ENCODE measurements around the gene KCNB1. TPM values are rescaled to one million over a fixed set of nuclear protein-coding genes. Genes with fewer than 3 reads are reported as not detected.
"Not testable (repeated sequence)": the region's sequence is repeated elsewhere in the genome, so short reads cannot be mapped to it uniquely, and the experiment has no call there.

KCNB1 gene
- polyA plus RNA-seq, 1 experiment = 0.13 TPM

DNA sequence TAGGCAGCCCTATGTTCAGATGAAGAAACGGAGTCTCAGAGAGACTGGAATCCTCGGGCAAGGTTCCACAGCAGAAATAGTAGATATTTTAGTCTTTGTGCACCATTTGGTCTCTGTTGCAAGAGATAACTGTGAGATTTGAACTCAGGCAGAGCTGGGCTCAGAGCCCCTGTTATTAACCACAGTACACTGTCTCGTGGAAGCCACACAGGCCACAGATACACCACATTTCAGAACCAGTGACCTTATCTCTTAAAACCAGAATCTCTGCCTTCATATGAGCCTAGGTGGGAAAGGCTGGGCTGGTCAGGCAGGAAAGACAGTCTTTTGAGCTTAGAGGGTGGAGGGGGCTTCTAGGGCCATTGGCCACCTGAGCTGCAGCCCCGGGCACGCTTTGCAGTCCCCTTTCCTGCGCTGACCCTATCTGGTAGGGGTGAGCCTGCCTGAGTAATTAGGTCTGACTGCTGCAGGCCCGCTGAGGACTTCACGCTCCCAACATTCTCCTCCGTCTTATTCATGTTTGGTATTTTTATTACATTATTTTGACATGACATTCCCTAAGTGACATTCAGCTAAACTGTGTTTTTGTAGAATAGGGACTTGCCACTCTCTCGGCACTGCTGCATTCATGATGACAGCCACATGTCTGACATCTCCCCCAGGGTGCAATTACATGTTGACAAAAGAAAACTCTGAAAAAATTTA lies 71.1 kb downstream of the KCNB1 start:
- no peak for TF ChIP-seq CTCF (IDR thresholded peaks at IDR 0.05; ENCODE audit: insufficient read depth, low read depth, low read length)
- POLR2A ChIA-PET = no interaction called here
- CTCF ChIA-PET = interaction anchor here (0.5 to 1.4 kb wide), 3 partner anchors 57 to 199 kb away, joined by 3 to 4 read pairs (median 3); no protein-coding TSS in a partner anchor
- no peak for DNase-seq (ENCODE audit: low read depth)
- no peak overlapping the region for H3K4me3 ChIP-seq (ENCODE audit: low read depth, low read length)
- peaks cover 27% of the 10 kb centered on the region for H3K27me3 ChIP-seq (ENCODE audit: control insufficient read depth, insufficient read depth, low read length)
- H3K36me3 ChIP-seq (ENCODE audit: control insufficient read depth, insufficient read depth, low read length) = no peaks in the 10 kb centered on the region

DNA sequence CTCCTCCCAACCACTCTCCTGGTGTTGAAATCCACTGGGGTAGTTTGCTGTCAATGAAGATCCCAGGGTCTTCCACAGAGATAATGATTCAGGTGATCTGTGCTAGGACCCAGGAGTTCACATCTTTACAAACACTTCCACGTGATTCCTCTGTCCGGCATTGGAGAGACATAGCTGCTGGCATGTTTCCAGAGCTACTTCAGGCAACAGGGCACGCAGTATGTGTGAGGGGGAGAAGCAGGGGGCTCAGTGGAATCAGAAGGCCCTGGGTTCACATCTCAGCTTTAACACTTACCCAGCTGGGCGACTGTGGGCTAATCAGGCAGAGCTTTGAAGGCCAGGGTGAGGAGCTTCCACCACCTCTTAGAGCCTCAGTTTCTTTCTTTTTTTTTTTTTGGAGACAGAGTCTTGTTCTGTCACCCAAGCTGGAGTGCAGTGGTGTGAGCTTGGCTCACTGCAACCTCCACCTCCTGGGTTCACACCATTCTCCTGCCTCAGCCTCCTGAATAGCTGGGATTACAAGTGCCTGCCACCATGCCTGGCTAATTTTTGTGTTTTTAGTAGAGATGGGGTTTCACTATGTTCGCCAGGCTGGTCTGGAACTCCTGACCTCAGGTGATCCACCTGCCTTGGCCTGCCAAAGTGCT lies 72.4 kb downstream of the KCNB1 start:
- CTCF ChIA-PET = interaction anchor here (1.2 kb wide), 1 partner anchor 11 kb away, joined by 3 read pairs; no protein-coding TSS in a partner anchor
- POLR2A ChIA-PET; H3K4me3 ChIP-seq (ENCODE audit: low read depth, low read length); DNase-seq (ENCODE audit: low read depth); H3K36me3 ChIP-seq (ENCODE audit: control insufficient read depth, insufficient read depth, low read length): not testable (repeated sequence)
- H3K27me3 ChIP-seq (ENCODE audit: control insufficient read depth, insufficient read depth, low read length) = peaks cover 27% of the 10 kb centered on the region

DNA sequence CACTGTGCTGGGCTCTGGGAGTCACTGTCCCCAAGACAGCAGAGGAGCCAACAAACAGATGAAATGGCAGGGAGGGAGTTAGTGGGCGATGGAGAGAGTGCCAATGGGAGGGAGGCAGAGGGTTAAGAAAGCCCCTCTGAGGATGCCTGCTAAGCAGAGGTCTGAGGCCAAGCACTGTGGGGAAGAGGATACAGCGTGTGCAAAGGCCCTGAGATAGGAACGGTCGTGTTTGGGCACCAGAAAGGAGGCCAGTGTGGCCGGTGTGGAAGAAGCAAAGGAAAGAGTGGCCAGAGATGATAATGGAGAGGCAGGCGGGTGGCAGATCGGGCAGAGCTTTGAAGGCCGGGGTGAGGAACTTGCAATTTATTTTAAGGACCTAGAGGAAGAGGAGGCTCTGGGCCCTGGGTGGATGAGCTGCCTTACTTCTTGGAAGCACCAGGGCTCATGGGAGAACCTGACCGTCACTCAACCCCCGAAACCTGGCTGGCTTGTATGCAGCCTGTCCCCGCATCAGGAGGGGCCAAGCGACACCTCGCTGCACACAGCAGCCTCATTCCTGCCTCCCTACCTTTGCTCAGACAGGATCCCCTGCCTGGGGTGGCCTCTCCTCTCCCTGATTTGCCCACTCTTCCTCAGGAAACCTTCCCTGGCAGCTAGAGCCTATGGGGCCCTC lies 73.0 kb downstream of the KCNB1 start:
- no peak for TF ChIP-seq CTCF (IDR thresholded peaks at IDR 0.05; ENCODE audit: insufficient read depth, low read depth, low read length)
- no peak overlapping the region for H3K4me3 ChIP-seq (ENCODE audit: low read depth, low read length)
- POLR2A ChIA-PET = no interaction called here
- no peak for DNase-seq (ENCODE audit: low read depth)
- peaks cover 27% of the 10 kb centered on the region for H3K27me3 ChIP-seq (ENCODE audit: control insufficient read depth, insufficient read depth, low read length)
- CTCF ChIA-PET = no interaction called here
- no peaks in the 10 kb centered on the region for H3K36me3 ChIP-seq (ENCODE audit: control insufficient read depth, insufficient read depth, low read length)

DNA sequence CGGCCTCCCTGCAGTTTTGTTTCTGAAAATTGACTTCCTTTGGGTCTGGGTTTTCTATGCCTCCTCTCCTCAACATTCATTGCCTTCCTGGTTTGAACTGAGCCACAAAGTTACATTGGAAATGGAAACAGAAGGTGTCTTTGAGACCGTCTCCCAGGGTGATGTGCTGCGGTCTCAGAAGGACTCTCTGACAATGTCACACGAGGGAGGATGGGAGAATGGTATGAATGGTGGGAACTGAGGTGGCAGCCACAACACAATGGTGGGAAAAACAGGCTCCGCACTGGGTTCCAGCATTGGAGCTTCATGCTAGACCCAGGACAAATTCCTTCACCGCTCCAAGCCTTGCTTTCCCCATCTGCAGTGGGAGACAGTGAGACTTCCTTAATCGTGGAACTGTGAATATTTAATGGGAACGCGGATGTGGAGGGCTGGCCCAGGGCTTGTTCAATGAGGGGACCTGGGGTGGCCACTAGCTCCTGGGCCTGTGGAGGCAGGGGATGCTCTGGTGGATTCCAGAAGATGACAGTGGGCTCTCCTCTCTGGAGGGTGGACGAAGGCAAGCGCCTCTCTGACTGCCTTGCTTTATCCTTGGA lies 73.9 kb downstream of the KCNB1 start:
- no peak for TF ChIP-seq CTCF (IDR thresholded peaks at IDR 0.05; ENCODE audit: insufficient read depth, low read depth, low read length)
- Histone ChIP-seq H3K36me3 (ENCODE audit: control insufficient read depth, insufficient read depth, low read length) (no peaks in the 10 kb centered on the region), H3K27me3 (ENCODE audit: control insufficient read depth, insufficient read depth, low read length) (peaks cover 21% of the 10 kb centered on the region), H3K4me3 (ENCODE audit: low read depth, low read length) (no peak overlapping the region)
- ChIA-PET POLR2A (no interaction called here), CTCF (no interaction called here)
- no peak for DNase-seq (ENCODE audit: low read depth)

- no peak overlapping the region for H3K4me3 ChIP-seq (ENCODE audit: low read depth, low read length)
- POLR2A ChIA-PET = interaction anchor here (0.5 to 0.6 kb wide), 2 partner anchors 127 to 187 kb away, joined by 3 to 4 read pairs; no protein-coding TSS in a partner anchor
- CTCF ChIA-PET = no interaction called here
- no peak for DNase-seq (ENCODE audit: low read depth)
- peaks cover 14% of the 10 kb centered on the region for H3K27me3 ChIP-seq (ENCODE audit: control insufficient read depth, insufficient read depth, low read length)
- no peak for TF ChIP-seq CTCF (IDR thresholded peaks at IDR 0.05; ENCODE audit: insufficient read depth, low read depth, low read length)
- H3K36me3 ChIP-seq (ENCODE audit: control insufficient read depth, insufficient read depth, low read length) = no peaks in the 10 kb centered on the region
Observed at GRCh38 chr20:49406666-49407065, 75.8 kb downstream of the KCNB1 start.

Measured in BJ (cell line).